ENCODE measurements around the gene IL1RAP. TPM values are rescaled to one million over a fixed set of nuclear protein-coding genes. Genes with fewer than 3 reads are reported as not detected.

Gene IL1RAP
- polyA plus RNA-seq, 3 donors, result 8.0 to 12.6 (median 11.8) TPM

- Histone ChIP-seq H4K20me1 (ENCODE audit: insufficient read depth, low read length) (no peaks in the 10 kb centered on the region), H3K4me3 (replicated peaks in 1 of 3; ENCODE audit: low read depth in 2 of 3, low read length in 3 of 3) (no peak overlapping the region), H3K27ac (ENCODE audit: low read depth in 1 of 2, low read length in 2 of 2) (no peak overlapping the region), H3K9ac (ENCODE audit: insufficient read depth, low read length, poor library complexity, severe bottlenecking) (no peak overlapping the region), H3K36me3 (replicated peaks in 1 of 2; ENCODE audit: control insufficient read depth in 1 of 2, insufficient read depth in 2 of 2, low read length in 2 of 2) (no peaks in the 10 kb centered on the region), H3K4me1 (ENCODE audit: control insufficient read depth in 1 of 2, insufficient read depth in 2 of 2, low read length in 2 of 2) (no peaks in the 10 kb centered on the region), H3K4me2 (replicated peaks; ENCODE audit: extremely low read depth, low read length, poor library complexity, severe bottlenecking) (no peak overlapping the region), H3K9me3 (replicated peaks in 1 of 2; ENCODE audit: control insufficient read depth in 1 of 2, insufficient read depth in 1 of 2, low read length in 2 of 2) (no peaks in the 10 kb centered on the region), H3K79me2 (ENCODE audit: insufficient read depth, low read length) (no peaks in the 10 kb centered on the region), H2AFZ (ENCODE audit: insufficient read depth, low read depth, low read length, poor library complexity, severe bottlenecking) (no peak overlapping the region), H3K27me3 (ENCODE audit: control insufficient read depth in 2 of 2, insufficient read depth in 2 of 2, low read length in 2 of 2) (no peaks in the 10 kb centered on the region)
- no peak for DNase-seq
- intact Hi-C loops (cut with micrococcal nuclease), result no loop called here
- H3K27me3 Mint-ChIP-seq (ENCODE audit: low read depth in 3 of 3), result no peaks in the 10 kb centered on the region
- H3K4me3 Mint-ChIP-seq, result no peak overlapping the region
- peaks cover 4 to 16% of the 10 kb centered on the region in 2 donors for H3K36me3 Mint-ChIP-seq
- no peak for TF ChIP-seq CTCF (IDR thresholded peaks at IDR 0.05)
- H3K27ac Mint-ChIP-seq, result peak overlapping the region in 1 of 7 donors; percentile 31
- WGBS (ENCODE audit: insufficient coverage), result no CpG with 5 or more reads among the region's 2 CpGs
- peaks cover 2 to 3% (median 2%) of the 10 kb centered on the region in 7 donors for H3K9me3 Mint-ChIP-seq
- peaks cover 7% of the 10 kb centered on the region for H3K4me1 Mint-ChIP-seq
These were observed 60.6 kb downstream of the IL1RAP start for GRCh38 chr3:190574473-190574872.

GRCh38 chr3:190575437-190576185, 61.7 kb downstream of the IL1RAP start:
- TF ChIP-seq CTCF (IDR thresholded peaks at IDR 0.05), result no peak
- peak overlapping the region in 4 of 7 donors; percentile 33 to 79 (median 61) for H3K27ac Mint-ChIP-seq
- peaks cover 0 to 2% (median 0%) of the 10 kb centered on the region in 3 donors for H3K27me3 Mint-ChIP-seq (ENCODE audit: low read depth in 3 of 3)
- H3K4me1 Mint-ChIP-seq, result peaks cover 7% of the 10 kb centered on the region
- H3K9me3 ChIP-seq (replicated peaks in 1 of 2; ENCODE audit: control insufficient read depth in 1 of 2, insufficient read depth in 1 of 2, low read length in 2 of 2), result no peaks in the 10 kb centered on the region
- peak in 1 of 3 donors; percentile 18 for DNase-seq
- H3K9ac ChIP-seq (ENCODE audit: insufficient read depth, low read length, poor library complexity, severe bottlenecking), result no peak overlapping the region
- H3K27me3 ChIP-seq (ENCODE audit: control insufficient read depth in 2 of 2, insufficient read depth in 2 of 2, low read length in 2 of 2), result no peaks in the 10 kb centered on the region
- H3K79me2 ChIP-seq (ENCODE audit: insufficient read depth, low read length), result no peaks in the 10 kb centered on the region
- no peaks in the 10 kb centered on the region for H3K36me3 ChIP-seq (replicated peaks in 1 of 2; ENCODE audit: control insufficient read depth in 1 of 2, insufficient read depth in 2 of 2, low read length in 2 of 2)
- intact Hi-C loops (cut with micrococcal nuclease), result no loop called here
- no peak overlapping the region for H3K4me2 ChIP-seq (replicated peaks; ENCODE audit: extremely low read depth, low read length, poor library complexity, severe bottlenecking)
- no peak overlapping the region for H2AFZ ChIP-seq (ENCODE audit: insufficient read depth, low read depth, low read length, poor library complexity, severe bottlenecking)
- H4K20me1 ChIP-seq (ENCODE audit: insufficient read depth, low read length), result no peaks in the 10 kb centered on the region
- no peak overlapping the region for H3K4me3 ChIP-seq (replicated peaks in 1 of 3; ENCODE audit: low read depth in 2 of 3, low read length in 3 of 3)
- 5% methylated on average over 3 of the region's 7 CpGs for WGBS (ENCODE audit: insufficient coverage)
- H3K27ac ChIP-seq (ENCODE audit: low read depth in 1 of 2, low read length in 2 of 2), result no peak overlapping the region
- H3K36me3 Mint-ChIP-seq, result peaks cover 9 to 21% of the 10 kb centered on the region in 2 donors
- no peaks in the 10 kb centered on the region for H3K4me1 ChIP-seq (ENCODE audit: control insufficient read depth in 1 of 2, insufficient read depth in 2 of 2, low read length in 2 of 2)
- H3K9me3 Mint-ChIP-seq, result peaks cover 2 to 3% (median 2%) of the 10 kb centered on the region in 7 donors
- no peak overlapping the region for H3K4me3 Mint-ChIP-seq

Measured in CD14-positive monocyte (primary cell).